A549 treated with GW870086 at 1 μM for 4 hours (cell line): ENCODE measurements around the gene RNASEH2B. TPM values are rescaled to one million over a fixed set of nuclear protein-coding genes. Genes with fewer than 3 reads are reported as not detected.

Source experiments
- total RNA-seq: library from RNA; stranded (reverse); fragments of 200-300 nt; extraction: Qiagen RNA extraction; gene quantifications from 5 replicates; pipeline ENCODE4 v1.2.3, GENCODE V29; 2022; ENCODE audit warnings: low read depth

RNASEH2B gene
- total RNA-seq: 22.5 to 29.0 TPM (median 27.7 TPM) in 5 replicates

GRCh38 chr13:50909605-50910484 lies at the start of gene RNASEH2B:
TSS of gene RNASEH2B (plus strand) at chr13:50909791. CDS start at chr13:50910077, 286 bp downstream.

Other genes starting within 250 kb of the RNASEH2B start
- gene DLEU7, start 66.1 kb upstream of the RNASEH2B start, total RNA-seq: not detected in 5 replicates
- not detected in 5 replicates for gene C13orf42, start 201.5 kb downstream of the RNASEH2B start, total RNA-seq